ENCODE data around the gene PDK1. TPM values are rescaled to one million over a fixed set of nuclear protein-coding genes. Genes with fewer than 3 reads are reported as not detected.

The PDK1 gene
- total RNA-seq, result 5.8 and 9.1 TPM in 2 replicates

DNA sequence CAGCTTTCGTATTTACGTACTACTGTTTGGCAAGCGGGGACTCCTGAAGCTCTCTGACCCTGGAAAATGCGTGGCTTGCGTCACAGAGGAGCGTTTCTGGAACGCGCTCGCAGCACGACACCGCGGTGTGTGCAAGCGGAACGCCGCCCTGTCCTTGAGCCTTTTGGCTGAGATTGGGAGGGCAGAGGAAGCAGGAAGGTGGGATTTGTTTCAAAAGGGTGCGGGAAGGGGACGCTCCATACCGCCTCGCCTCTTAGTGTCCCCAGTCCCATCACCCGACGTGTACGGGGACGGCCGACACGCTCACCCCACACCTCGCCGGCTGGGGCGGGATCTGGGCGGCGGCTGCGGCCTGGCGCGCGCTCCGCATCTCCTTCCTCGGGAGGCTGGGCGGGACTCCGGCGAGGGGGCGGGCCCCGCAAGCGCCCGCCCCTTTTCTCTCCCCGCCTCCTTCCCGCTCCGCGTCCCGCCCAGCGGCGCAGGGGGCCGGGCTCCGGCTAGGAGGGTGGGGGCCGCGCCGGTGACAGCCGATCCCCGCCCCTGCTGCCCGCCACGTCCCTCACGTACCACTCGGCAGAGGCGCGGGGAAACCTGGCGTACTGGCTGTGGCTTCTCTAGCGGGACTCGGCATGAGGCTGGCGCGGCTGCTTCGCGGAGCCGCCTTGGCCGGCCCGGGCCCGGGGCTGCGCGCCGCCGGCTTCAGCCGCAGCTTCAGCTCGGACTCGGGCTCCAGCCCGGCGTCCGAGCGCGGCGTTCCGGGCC is at the start of gene PDK1:
Gene PDK1, plus strand, starts transcription at position 569 of the 762 bp plus-strand sequence. Its CDS starts 61 bp downstream, at position 630.

Other genes starting within 250 kb of the PDK1 start
- 200 and 260 TPM in 2 replicates for gene ITGA6, start 128.5 kb upstream of the PDK1 start, total RNA-seq
- 10.4 and 15.0 TPM in 2 replicates for gene RAPGEF4, start 179.8 kb downstream of the PDK1 start, total RNA-seq

Data from epithelial cell of umbilical artery (primary cell).